GM19043 (cell line): ENCODE results near the gene SP100.
A peak's percentile ranks its signal among the peaks of the same experiment; 100 is the strongest.
"Not testable (repeated sequence)": the region's sequence is repeated elsewhere in the genome, so short reads cannot be mapped to it uniquely, and the experiment has no call there.

Experiments
- ATAC-seq: cut with Tn5 transposase; IDR thresholded peaks from one replicate; pipeline ENCODE4 v1.9.1; 2021; ENCODE audit warnings: low read depth; ENCODE audit not compliant: unreplicated experiment

Gene SP100

GRCh38 chr2:230455005-230455684 lies 39.1 kb downstream of the SP100 start:
- no peak for ATAC-seq

- no peak for ATAC-seq
Measured at GRCh38 chr2:230457073-230457768, 41.2 kb downstream of the SP100 start.

- no peak for ATAC-seq
Measured at GRCh38 chr2:230457793-230458192, 41.8 kb downstream of the SP100 start.

DNA sequence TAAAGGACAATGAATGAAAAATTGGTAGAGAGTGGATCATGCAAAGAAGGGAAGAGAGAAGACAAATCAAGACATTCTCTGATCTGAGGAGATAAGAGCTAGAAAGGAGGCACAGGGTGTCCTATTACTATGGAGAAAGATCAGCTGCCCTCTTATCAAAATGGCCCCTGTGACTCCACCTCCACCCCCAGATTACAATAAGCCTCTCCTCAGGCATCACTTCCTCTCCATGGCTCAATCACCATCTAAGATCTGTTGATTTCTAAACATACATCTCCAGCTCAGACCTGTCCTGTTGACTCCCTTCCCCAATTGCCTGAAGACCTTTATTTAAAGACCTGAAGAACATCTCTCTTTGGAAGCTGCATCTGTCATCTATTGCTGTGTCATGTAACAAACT lies 43.2 kb downstream of the SP100 start:
- ATAC-seq: no peak

DNA sequence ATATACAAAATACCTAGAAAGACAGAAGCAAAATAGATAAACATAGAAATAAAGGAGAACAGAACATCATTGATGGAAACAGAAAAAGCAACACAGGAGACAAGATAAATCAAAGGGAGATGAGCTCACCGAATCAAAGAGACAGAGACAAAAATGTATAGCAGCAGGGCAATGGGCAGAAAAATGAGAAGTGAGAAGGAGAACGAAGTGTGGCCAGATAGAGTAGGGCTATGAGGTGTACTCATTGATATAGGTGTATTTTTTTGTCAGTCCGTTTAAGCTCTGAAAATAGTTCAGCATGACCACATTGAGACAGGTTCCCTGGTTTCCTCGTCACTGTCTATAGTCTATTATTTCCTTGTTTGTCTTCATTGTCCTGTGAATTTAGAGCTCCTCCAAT lies 55.1 kb downstream of the SP100 start:
- ATAC-seq: peak; percentile 43

GRCh38 chr2:230472621-230473018 lies 56.6 kb downstream of the SP100 start:
- ATAC-seq: no peak

GRCh38 chr2:230473378-230473777 lies 57.4 kb downstream of the SP100 start:
- no peak for ATAC-seq

DNA sequence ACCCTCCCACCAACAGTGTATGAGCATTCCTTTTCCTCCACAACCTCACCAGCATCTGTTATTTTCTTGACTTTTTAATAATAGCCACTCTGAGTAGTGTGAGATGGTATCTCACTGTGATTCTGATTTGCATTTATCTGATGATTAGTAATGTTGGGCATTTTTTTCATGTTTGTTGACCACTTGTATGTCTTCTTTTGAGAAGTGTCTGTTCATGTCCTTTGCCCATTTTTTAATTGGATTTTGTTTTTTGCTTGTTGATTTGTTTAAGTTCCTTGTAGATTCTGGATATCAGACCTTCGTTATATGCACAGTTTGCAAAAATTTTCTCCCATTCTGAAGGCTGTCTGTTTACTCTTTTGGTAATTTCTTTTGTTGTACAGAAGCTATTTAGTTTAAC lies 59.1 kb downstream of the SP100 start:
- no peak for ATAC-seq

- no peak for ATAC-seq
Measured at GRCh38 chr2:230485801-230486341, 69.9 kb downstream of the SP100 start.

DNA sequence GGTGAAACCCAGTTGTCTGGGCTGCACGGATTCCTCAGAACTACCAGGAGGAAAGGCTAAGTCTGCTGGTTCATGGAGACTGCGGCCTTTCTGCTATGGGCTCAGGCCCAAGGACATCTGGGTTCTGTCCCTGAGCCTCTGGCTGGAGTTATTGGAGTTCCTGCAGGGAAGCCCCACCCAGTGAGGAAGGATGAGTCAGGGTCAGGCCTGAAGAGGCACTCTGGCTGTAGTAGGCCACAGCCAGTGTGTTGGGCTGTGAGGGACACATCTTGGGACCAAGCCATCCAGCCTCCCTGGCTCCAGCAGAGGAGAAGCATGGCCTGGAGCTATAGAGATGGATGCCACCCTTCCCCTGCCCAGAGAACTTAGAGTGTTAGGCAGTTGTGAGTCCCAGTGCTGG lies 75.2 kb downstream of the SP100 start:
- not testable (repeated sequence) for ATAC-seq

GRCh38 chr2:230492107-230492506 lies 76.1 kb downstream of the SP100 start:
- no peak for ATAC-seq

- ATAC-seq: no peak
Measured at GRCh38 chr2:230494980-230495379, 79.0 kb downstream of the SP100 start.

DNA sequence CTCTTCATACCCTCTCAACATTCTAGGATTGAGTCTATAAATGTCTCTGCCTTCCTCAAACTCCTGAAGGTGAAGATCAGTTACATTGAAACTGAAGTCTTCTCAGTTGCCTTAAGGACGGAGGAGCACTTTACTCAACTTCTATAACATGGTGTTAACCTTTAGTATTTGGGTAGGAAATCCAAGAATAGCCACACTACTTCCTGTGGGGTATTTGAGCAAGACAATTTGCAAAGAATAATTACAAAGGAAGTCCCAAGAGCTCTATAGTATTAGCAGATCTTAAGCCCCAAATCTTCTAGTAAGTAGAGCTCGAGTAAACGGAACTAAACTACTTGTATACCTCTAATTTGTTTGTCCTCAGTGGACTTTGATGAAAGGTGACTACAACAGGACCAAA lies 80.9 kb downstream of the SP100 start:
- ATAC-seq: peak; percentile 51

GRCh38 chr2:230498506-230499107 lies 82.6 kb downstream of the SP100 start:
- no peak for ATAC-seq

DNA sequence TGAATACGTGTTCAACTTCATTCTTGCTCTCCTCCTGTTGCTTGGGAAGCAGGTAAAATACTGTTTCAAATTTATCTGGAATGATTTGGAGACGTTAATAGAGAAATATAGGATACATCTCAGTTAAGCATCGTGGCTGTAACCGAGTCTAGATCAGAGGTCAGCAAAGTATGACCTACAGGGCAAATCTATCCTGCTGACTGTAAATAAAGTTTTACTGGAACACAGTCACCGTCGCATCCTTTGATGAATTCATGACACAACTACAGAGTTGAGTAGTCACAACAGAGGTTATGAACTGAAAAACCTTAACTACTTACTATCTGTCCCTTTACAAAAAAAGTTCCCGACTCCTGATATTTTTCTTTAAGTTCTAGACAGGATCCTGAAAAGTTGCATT lies 86.6 kb downstream of the SP100 start:
- ATAC-seq: no peak

GRCh38 chr2:230503798-230504197 lies 87.8 kb downstream of the SP100 start:
- no peak for ATAC-seq

DNA sequence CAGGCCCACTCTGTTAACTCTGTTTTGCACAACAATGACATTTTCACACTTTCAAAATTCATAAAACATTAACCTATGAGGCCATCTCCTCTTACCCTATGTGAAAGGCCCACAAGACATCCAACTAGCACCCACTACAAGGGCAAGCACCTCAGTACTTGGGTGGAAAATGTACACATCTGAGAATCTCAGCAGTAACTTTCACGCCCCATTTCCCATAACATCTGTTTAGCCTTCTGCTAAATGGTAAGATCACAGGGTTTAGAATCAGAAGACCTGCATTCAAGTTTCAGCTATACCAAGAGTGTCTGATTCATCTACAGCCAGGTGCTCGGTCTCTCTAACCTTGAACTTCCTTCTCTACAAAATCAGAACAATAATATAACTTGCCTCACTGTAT lies 89.2 kb downstream of the SP100 start:
- peak; percentile 95 for ATAC-seq

GRCh38 chr2:230512955-230513748 lies 97.2 kb downstream of the SP100 start:
- ATAC-seq: no peak

- no peak for ATAC-seq
Measured at GRCh38 chr2:230520061-230520874, 104.3 kb downstream of the SP100 start.

DNA sequence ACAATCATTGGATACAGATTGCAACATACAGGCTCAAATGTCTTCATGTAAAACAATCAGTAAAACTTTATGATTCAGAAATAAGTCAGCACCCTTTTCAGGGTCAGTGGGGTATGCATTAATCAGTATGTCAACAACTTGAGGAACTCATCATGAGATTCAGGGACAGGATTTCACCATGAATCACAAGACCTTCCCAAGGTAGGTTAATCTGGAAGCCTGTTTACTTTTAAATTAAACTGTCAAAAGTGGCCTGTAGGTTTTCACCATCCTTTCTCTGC lies 104.8 kb downstream of the SP100 start:
- no peak for ATAC-seq
